HEK293T (cell line): ENCODE data around the gene NDOR1.

Experiments used
- BHLHE40 ChIP-seq: fragments of 450-650 bp; IDR thresholded peaks from 2 replicates; pipeline ENCODE4 v1.6.1; 2016; ENCODE audit warnings: mild to moderate bottlenecking, moderate library complexity, borderline replicate concordance
- FOXK2 ChIP-seq: fragments of 450-650 bp; IDR thresholded peaks from 2 replicates; pipeline ENCODE4 v1.6.1; 2016; ENCODE audit warnings: mild to moderate bottlenecking
- HDGF ChIP-seq: fragments of 450-650 bp; IDR thresholded peaks from 2 replicates; pipeline ENCODE4 v1.6.1; 2017; ENCODE audit warnings: antibody characterized with exemption, borderline replicate concordance
- SP1 ChIP-seq: fragments of 450-650 bp; IDR thresholded peaks from 2 replicates; pipeline ENCODE4 v1.6.1; 2017

DNA sequence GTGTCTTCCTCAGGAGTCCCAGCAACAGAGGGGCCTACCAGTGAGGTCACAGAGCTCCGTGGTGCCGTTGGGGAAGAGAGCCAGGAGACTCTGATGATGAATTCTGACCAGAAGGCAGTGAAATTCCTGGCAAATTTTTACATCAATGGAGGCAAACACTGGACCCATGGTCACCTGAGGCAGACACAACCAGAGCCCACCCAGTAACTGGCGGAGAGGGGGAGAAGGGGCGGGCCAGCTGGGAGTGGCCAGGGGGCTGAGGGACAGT is 45.6 kb downstream of the NDOR1 start, which contains the start of gene STPG3:
- TF ChIP-seq BHLHE40, result no peak
- TF ChIP-seq HDGF, result no peak
- TF ChIP-seq FOXK2, result no peak
- no peak for TF ChIP-seq SP1
